ENCODE data around the gene TNKS1BP1. TPM values are rescaled to one million over a fixed set of nuclear protein-coding genes. Genes with fewer than 3 reads are reported as not detected.
"Not testable (repeated sequence)": the region's sequence is repeated elsewhere in the genome, so short reads cannot be mapped to it uniquely, and the experiment has no call there.

The TNKS1BP1 gene
- total and polyA plus RNA-seq, 9 of the 15 experiments (the other 6 are each of a cell fraction or from before 2014, with no cell fraction given) = 1.1 to 47.2 (median 10.9) TPM

DNA sequence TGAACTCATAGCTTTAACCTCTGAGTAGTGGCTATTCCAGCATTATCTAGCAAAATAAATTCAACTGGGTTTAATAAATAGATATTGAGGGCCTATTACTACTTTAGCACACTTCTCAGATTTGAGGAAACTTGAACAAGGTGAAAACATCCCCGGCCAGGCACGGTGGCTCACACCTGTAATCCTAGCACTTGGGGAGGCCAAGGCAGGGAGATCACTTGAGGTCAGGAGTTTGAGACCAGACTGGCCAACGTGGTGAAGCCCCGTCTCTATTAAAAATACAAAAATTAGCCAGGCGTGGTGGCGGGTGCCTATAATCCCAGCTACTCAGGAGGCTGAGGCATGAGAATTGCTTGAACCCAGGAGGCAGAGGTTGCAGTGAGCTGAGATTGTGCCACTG, 12.1 kb upstream of the TNKS1BP1 start:
- H3K4me1 ChIP-seq (replicated peaks in 1 of 2; ENCODE audit: control insufficient read depth in 2 of 2, insufficient read depth in 2 of 2, low read length in 2 of 2) = peaks cover 10 to 23% of the 10 kb centered on the region in 2 experiments; a peak in 4 of 5 replicates
- WGBS (ENCODE audit: insufficient coverage, low coverage, missing lambda C conversion rate) = 82% methylated on average over 6 of the region's 6 CpGs
- intact Hi-C loops (cut with micrococcal nuclease); H4K20me1 ChIP-seq (replicated peaks; ENCODE audit: control insufficient read depth, insufficient read depth, low read length); H3K27me3 ChIP-seq (ENCODE audit: control insufficient read depth in 2 of 2, insufficient read depth in 2 of 2, low read length in 2 of 2); CTCF ChIA-PET (ENCODE audit: low intra/inter-chr PET ratio); H3K9me1 ChIP-seq (ENCODE audit: control insufficient read depth, insufficient read depth, low read length); H3K9ac ChIP-seq (ENCODE audit: insufficient read depth in 1 of 2, low read depth in 2 of 2, low read length in 2 of 2); in situ Hi-C loops (cut with MboI); FAIRE-seq; DNase-seq (ENCODE audit: extremely low read depth in 1 of 4, low spot score in 3 of 4); H3K4me3 ChIP-seq; ATAC-seq; H3K27ac ChIP-seq (ENCODE audit: extremely low read depth, low read depth, low read length); H3K9me3 ChIP-seq (replicated peaks; ENCODE audit: control insufficient read depth, insufficient read depth, low read depth, low read length); BruUV-seq (replicated peaks); H3K4me2 ChIP-seq (ENCODE audit: insufficient read depth, low read length): not testable (repeated sequence)
- peaks cover 29% of the 10 kb centered on the region for H3K36me3 ChIP-seq (ENCODE audit: control insufficient read depth, insufficient read depth, low read length)
- H3K79me2 ChIP-seq (ENCODE audit: control insufficient read depth, insufficient read depth, low read length) = peaks cover 40% of the 10 kb centered on the region
- H2AFZ ChIP-seq (ENCODE audit: low read depth, low read length) = peak overlapping the region; percentile 99
- POLR2A ChIA-PET = interaction anchor here (3.0 kb wide), 1 partner anchor 11 kb away, joined by 28 read pairs; the partner anchor contains the start of gene TNKS1BP1

DNA sequence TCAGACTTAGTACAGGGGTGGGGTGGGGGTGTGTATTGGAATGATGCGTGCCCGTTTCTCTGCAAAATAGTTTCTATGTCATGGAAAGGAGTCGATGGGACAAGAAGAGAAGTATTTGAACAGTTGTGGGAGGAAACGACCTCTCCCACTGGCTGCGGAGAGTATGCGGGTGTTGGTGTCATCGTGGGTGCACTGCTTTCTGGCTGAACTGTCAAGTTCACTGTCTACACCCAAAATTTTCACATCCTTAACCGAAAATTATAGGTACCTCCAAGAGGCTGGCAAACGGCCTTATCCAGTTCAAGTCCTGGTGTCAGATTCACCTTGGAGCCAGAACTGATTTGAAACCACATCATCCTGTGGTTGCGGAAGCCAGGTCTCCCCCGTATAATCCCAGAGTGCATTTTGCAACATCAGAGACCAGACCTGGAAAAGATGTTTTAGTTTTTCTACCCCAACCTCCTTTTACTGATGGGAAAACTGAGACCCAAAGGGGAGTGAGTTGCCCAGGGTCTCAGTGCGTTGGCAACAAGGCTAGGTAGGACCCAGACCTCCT, 11.4 kb upstream of the TNKS1BP1 start:
- H3K4me2 ChIP-seq (ENCODE audit: insufficient read depth, low read length) = peak overlapping the region; percentile 91
- peaks cover 10 to 23% of the 10 kb centered on the region in 2 experiments; a peak in 4 of 5 replicates for H3K4me1 ChIP-seq (replicated peaks in 1 of 2; ENCODE audit: control insufficient read depth in 2 of 2, insufficient read depth in 2 of 2, low read length in 2 of 2)
- no peaks in the 10 kb centered on the region for H3K9me3 ChIP-seq (replicated peaks; ENCODE audit: control insufficient read depth, insufficient read depth, low read depth, low read length)
- H4K20me1 ChIP-seq (replicated peaks; ENCODE audit: control insufficient read depth, insufficient read depth, low read length) = no peaks in the 10 kb centered on the region; the same call in 1 of the 2 replicates
- peaks cover 40% of the 10 kb centered on the region for H3K79me2 ChIP-seq (ENCODE audit: control insufficient read depth, insufficient read depth, low read length)
- H3K36me3 ChIP-seq (ENCODE audit: control insufficient read depth, insufficient read depth, low read length) = peaks cover 36% of the 10 kb centered on the region
- H3K27me3 ChIP-seq (ENCODE audit: control insufficient read depth in 2 of 2, insufficient read depth in 2 of 2, low read length in 2 of 2) = no peaks in the 10 kb centered on the region; a peak in 2 of 5 replicates
- in situ Hi-C loops (cut with MboI) (no loop called here), intact Hi-C loops (cut with micrococcal nuclease) (no loop called here)
- DNase-seq (ENCODE audit: extremely low read depth in 1 of 4, low spot score in 3 of 4) (no peak), ATAC-seq (no peak), FAIRE-seq (peak; percentile 15)
- H2AFZ ChIP-seq (ENCODE audit: low read depth, low read length) = peak overlapping the region; percentile 99
- BruUV-seq (replicated peaks) = TSS peak; percentile 95
- no peaks in the 10 kb centered on the region for H3K9me1 ChIP-seq (ENCODE audit: control insufficient read depth, insufficient read depth, low read length)
- peak overlapping the region; percentile 92 for H3K4me3 ChIP-seq
- POLR2A ChIA-PET = interaction anchor here (0.5 to 3.0 kb wide), 3 partner anchors 10 to 313 kb away, joined by 3 to 28 read pairs (median 3); partner anchors contain the start of gene TNKS1BP1
- 27% methylated on average over 12 of the region's 12 CpGs for WGBS (ENCODE audit: insufficient coverage, low coverage, missing lambda C conversion rate)
- CTCF ChIA-PET (ENCODE audit: low intra/inter-chr PET ratio) = no interaction called here
- H3K27ac ChIP-seq (ENCODE audit: extremely low read depth, low read depth, low read length) = peak overlapping the region; percentile 86
- peak overlapping the region; percentile 90 to 97; a peak in 3 of 4 replicates for H3K9ac ChIP-seq (ENCODE audit: insufficient read depth in 1 of 2, low read depth in 2 of 2, low read length in 2 of 2)
- TF ChIP-seq RCOR1 (IDR thresholded peaks at IDR 0.05; ENCODE audit: borderline replicate concordance in 1 of 2, low read depth in 2 of 2, low read length in 2 of 2) = peak in 1 of 2 experiments; percentile 72; a peak in 2 of 4 replicates
- TF ChIP-seq SREBF2 (CRISPR knock-in tag; IDR thresholded peaks at IDR 0.05) = no peak
- TF ChIP-seq NCOA2 (IDR thresholded peaks at IDR 0.05; ENCODE audit: partially characterized antibody in 2 of 2) = no peak
- no peak for TF ChIP-seq ATF1 (CRISPR knock-in tag; IDR thresholded peaks at IDR 0.05)
- 0 out of 2 replicates have a peak, but pooled peaks have one; percentile 49 for TF ChIP-seq ATF1 (tag; IDR thresholded peaks at IDR 0.05)
- TF ChIP-seq ZNF766 (CRISPR knock-in tag; conservative IDR thresholded peaks at IDR 0.05) = no peak
- TF ChIP-seq ARNT (IDR thresholded peaks at IDR 0.05) = 0 out of 4 replicates have a peak, but pooled peaks of 1 of the 2 experiments have one; percentile 7
- TF ChIP-seq, protein P1, sequence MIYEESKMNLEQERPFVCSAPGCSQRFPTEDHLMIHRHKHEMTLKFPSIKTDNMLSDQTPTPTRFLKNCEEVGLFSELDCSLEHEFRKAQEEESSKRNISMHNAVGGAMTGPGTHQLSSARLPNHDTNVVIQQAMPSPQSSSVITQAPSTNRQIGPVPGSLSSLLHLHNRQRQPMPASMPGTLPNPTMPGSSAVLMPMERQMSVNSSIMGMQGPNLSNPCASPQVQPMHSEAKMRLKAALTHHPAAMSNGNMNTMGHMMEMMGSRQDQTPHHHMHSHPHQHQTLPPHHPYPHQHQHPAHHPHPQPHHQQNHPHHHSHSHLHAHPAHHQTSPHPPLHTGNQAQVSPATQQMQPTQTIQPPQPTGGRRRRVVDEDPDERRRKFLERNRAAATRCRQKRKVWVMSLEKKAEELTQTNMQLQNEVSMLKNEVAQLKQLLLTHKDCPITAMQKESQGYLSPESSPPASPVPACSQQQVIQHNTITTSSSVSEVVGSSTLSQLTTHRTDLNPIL (CRISPR knock-in tag; IDR thresholded peaks at IDR 0.05) = no peak
- TF ChIP-seq, protein P2, sequence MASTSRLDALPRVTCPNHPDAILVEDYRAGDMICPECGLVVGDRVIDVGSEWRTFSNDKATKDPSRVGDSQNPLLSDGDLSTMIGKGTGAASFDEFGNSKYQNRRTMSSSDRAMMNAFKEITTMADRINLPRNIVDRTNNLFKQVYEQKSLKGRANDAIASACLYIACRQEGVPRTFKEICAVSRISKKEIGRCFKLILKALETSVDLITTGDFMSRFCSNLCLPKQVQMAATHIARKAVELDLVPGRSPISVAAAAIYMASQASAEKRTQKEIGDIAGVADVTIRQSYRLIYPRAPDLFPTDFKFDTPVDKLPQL (IDR thresholded peaks at IDR 0.05; ENCODE audit: extremely low read depth, insufficient read length) = no peak
- TF ChIP-seq TCF7 (IDR thresholded peaks at IDR 0.05; ENCODE audit: borderline replicate concordance) = no peak
- 0 out of 2 replicates have a peak, but pooled peaks have one; percentile 34 for TF ChIP-seq ERF (CRISPR knock-in tag; IDR thresholded peaks at IDR 0.05)
- no peak for TF ChIP-seq ZNF121 (CRISPR knock-in tag; conservative IDR thresholded peaks at IDR 0.05)
- TF ChIP-seq, protein P3, sequence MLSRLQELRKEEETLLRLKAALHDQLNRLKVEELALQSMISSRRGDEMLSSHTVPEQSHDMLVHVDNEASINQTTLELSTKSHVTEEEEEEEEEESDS (CRISPR knock-in tag; IDR thresholded peaks at IDR 0.05) = no peak
- TF ChIP-seq ASH1L (IDR thresholded peaks at IDR 0.05; ENCODE audit: borderline replicate concordance, low read depth, partially characterized antibody) = no peak

Measured in K562 (cell line).